ENCODE measurements around the gene RNF133. TPM values are rescaled to one million over a fixed set of nuclear protein-coding genes. Genes with fewer than 3 reads are reported as not detected.
"Not testable (repeated sequence)": the region's sequence is repeated elsewhere in the genome, so short reads cannot be mapped to it uniquely, and the experiment has no call there.

RNF133 gene
- total RNA-seq, 4 donors from 2014 or later = not detected

GRCh38 chr7:122682815-122683550, 15.9 kb downstream of the RNF133 start:
- TF ChIP-seq POLR2A (IDR thresholded peaks at IDR 0.05) (no peak), CTCF (IDR thresholded peaks at IDR 0.05 in 4 of 5, conservative IDR thresholded peaks at IDR 0.05 in 1 of 5) (no peak)
- H3K27ac ChIP-seq = no peak overlapping the region

GRCh38 chr7:122681186-122681585, 17.7 kb downstream of the RNF133 start:
- H3K9me3 ChIP-seq; H3K4me3 ChIP-seq; intact Hi-C loops (cut with DNase I; ENCODE audit: low total_unique reads); H3K27ac ChIP-seq; H3K36me3 ChIP-seq; ATAC-seq; H3K4me1 ChIP-seq; in situ Hi-C loops (cut with MboI; ENCODE audit: low sequenced_read_pairs in 4 of 4); H3K27me3 ChIP-seq; DNase-seq: not testable (repeated sequence)

More at GRCh38 chr7:122682815-122683550, 15.9 kb downstream of the RNF133 start:
- ATAC-seq (no peak), DNase-seq (no peak)
- intact Hi-C loops (cut with DNase I; ENCODE audit: low total_unique reads) (no loop called here), in situ Hi-C loops (cut with MboI; ENCODE audit: low sequenced_read_pairs in 4 of 4) (no loop called here)
- H3K36me3 ChIP-seq = no peaks in the 10 kb centered on the region
- no peaks in the 10 kb centered on the region for H3K27me3 ChIP-seq
- no peaks in the 10 kb centered on the region for H3K4me1 ChIP-seq
- no peak overlapping the region for H3K4me3 ChIP-seq
- no peaks in the 10 kb centered on the region for H3K9me3 ChIP-seq

- H3K4me1 ChIP-seq = no peaks in the 10 kb centered on the region
- H3K27me3 ChIP-seq = no peaks in the 10 kb centered on the region
- no peak for ATAC-seq
- no peak overlapping the region for H3K4me3 ChIP-seq
- in situ Hi-C loops (cut with MboI; ENCODE audit: low sequenced_read_pairs in 4 of 4) = no loop called here
- no peaks in the 10 kb centered on the region for H3K36me3 ChIP-seq
- no peak for TF ChIP-seq POLR2A (IDR thresholded peaks at IDR 0.05)
- TF ChIP-seq CTCF (IDR thresholded peaks at IDR 0.05 in 4 of 5, conservative IDR thresholded peaks at IDR 0.05 in 1 of 5) = no peak
- no peak overlapping the region for H3K27ac ChIP-seq
- intact Hi-C loops (cut with DNase I; ENCODE audit: low total_unique reads) = no loop called here
- H3K9me3 ChIP-seq = no peaks in the 10 kb centered on the region
- no peak for DNase-seq
These were observed 19.1 kb downstream of the RNF133 start for GRCh38 chr7:122679813-122680212.

GRCh38 chr7:122679269-122679709, 19.6 kb downstream of the RNF133 start:
- ATAC-seq; H3K27ac ChIP-seq; H3K4me3 ChIP-seq; H3K9me3 ChIP-seq; in situ Hi-C loops (cut with MboI; ENCODE audit: low sequenced_read_pairs in 4 of 4); H3K4me1 ChIP-seq; H3K36me3 ChIP-seq; H3K27me3 ChIP-seq; intact Hi-C loops (cut with DNase I; ENCODE audit: low total_unique reads); DNase-seq: not testable (repeated sequence)

GRCh38 chr7:122677149-122677548, 21.8 kb downstream of the RNF133 start:
- in situ Hi-C loops (cut with MboI; ENCODE audit: low sequenced_read_pairs in 4 of 4) = no loop called here
- no peak overlapping the region for H3K27ac ChIP-seq
- H3K9me3 ChIP-seq = no peaks in the 10 kb centered on the region
- no peak for TF ChIP-seq CTCF (IDR thresholded peaks at IDR 0.05 in 4 of 5, conservative IDR thresholded peaks at IDR 0.05 in 1 of 5)
- no peak for TF ChIP-seq POLR2A (IDR thresholded peaks at IDR 0.05)
- no peak for DNase-seq
- no peaks in the 10 kb centered on the region for H3K36me3 ChIP-seq
- ATAC-seq = no peak
- no peaks in the 10 kb centered on the region for H3K4me1 ChIP-seq
- intact Hi-C loops (cut with DNase I; ENCODE audit: low total_unique reads) = no loop called here
- H3K27me3 ChIP-seq = no peaks in the 10 kb centered on the region
- no peak overlapping the region for H3K4me3 ChIP-seq

GRCh38 chr7:122676466-122676865, 22.5 kb downstream of the RNF133 start:
- Histone ChIP-seq H3K4me3 (no peak overlapping the region), H3K9me3 (no peaks in the 10 kb centered on the region), H3K27me3 (no peaks in the 10 kb centered on the region), H3K4me1 (no peaks in the 10 kb centered on the region), H3K36me3 (no peaks in the 10 kb centered on the region), H3K27ac (no peak overlapping the region)
- ATAC-seq (no peak), DNase-seq (no peak)
- intact Hi-C loops (cut with DNase I; ENCODE audit: low total_unique reads) = no loop called here
- in situ Hi-C loops (cut with MboI; ENCODE audit: low sequenced_read_pairs in 4 of 4) = no loop called here
- TF ChIP-seq CTCF (IDR thresholded peaks at IDR 0.05 in 4 of 5, conservative IDR thresholded peaks at IDR 0.05 in 1 of 5) (no peak), POLR2A (IDR thresholded peaks at IDR 0.05) (no peak)

Data from gastrocnemius medialis (tissue), 4 donors.